Breast epithelium (tissue), 3 donors: Measurements from ENCODE around the gene PPM1F.

Experiments used
- CTCF ChIP-seq, 3 donors: fragments of 450-650 bp; IDR thresholded peaks; one replicate each; pipeline ENCODE4 v1.5.1; 2016 to 2017; ENCODE audit warnings: antibody characterized with exemption in 3 of 3, mild to moderate bottlenecking in 3 of 3, moderate library complexity in 3 of 3
- POLR2A ChIP-seq: fragments of 450-650 bp; IDR thresholded peaks from one replicate; pipeline ENCODE4 v1.6.1; 2016; ENCODE audit warnings: antibody characterized with exemption, mild to moderate bottlenecking, moderate library complexity
- POLR2AphosphoS5 ChIP-seq, 3 donors: sonication (generic); formaldehyde crosslinking; IDR thresholded peaks; one replicate each; pipeline ENCODE4 v1.6.1; 2017; ENCODE audit warnings: antibody characterized with exemption in 3 of 3

GRCh38 chr22:21975854-21976345 lies 23.3 kb upstream of the PPM1F start:
- no peak for TF ChIP-seq CTCF (IDR thresholded peaks at IDR 0.05)
- TF ChIP-seq POLR2A: no peak
- TF ChIP-seq POLR2AphosphoS5 (IDR thresholded peaks at IDR 0.05): no peak
